ENCODE data around the gene SEPTIN7. TPM values are rescaled to one million over a fixed set of nuclear protein-coding genes. Genes with fewer than 3 reads are reported as not detected.

The SEPTIN7 gene
- total RNA-seq, 3 donors from 2014 or later = 166 to 181 (median 177) TPM

DNA sequence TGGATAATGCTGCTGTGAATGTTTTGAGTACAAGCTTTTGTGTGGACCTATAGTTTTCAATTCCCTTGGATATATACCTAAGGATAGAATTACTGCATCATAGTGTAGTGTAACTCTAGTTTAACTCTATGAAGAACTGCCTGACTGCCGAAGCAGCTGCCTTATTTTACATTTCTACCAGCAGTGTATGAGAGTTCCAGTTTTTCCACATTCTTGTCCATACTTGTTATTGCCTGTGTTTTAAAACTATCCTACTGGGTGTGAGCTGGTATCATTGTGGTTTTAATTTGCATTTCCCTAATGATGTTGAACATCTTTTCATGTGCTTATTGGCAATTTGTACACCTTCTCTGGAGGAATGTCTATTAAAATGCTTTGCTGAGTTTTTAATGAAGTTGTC is 15.7 kb downstream of the SEPTIN7 start:
- TF ChIP-seq, protein P1, sequence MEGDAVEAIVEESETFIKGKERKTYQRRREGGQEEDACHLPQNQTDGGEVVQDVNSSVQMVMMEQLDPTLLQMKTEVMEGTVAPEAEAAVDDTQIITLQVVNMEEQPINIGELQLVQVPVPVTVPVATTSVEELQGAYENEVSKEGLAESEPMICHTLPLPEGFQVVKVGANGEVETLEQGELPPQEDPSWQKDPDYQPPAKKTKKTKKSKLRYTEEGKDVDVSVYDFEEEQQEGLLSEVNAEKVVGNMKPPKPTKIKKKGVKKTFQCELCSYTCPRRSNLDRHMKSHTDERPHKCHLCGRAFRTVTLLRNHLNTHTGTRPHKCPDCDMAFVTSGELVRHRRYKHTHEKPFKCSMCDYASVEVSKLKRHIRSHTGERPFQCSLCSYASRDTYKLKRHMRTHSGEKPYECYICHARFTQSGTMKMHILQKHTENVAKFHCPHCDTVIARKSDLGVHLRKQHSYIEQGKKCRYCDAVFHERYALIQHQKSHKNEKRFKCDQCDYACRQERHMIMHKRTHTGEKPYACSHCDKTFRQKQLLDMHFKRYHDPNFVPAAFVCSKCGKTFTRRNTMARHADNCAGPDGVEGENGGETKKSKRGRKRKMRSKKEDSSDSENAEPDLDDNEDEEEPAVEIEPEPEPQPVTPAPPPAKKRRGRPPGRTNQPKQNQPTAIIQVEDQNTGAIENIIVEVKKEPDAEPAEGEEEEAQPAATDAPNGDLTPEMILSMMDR (IDR thresholded peaks at IDR 0.05) = no peak
- TF ChIP-seq POLR2AphosphoS5 (IDR thresholded peaks at IDR 0.05) (no peak), POLR2A (IDR thresholded peaks at IDR 0.05) (no peak)
- H3K9me3 ChIP-seq = peaks cover 0 to 17% of the 10 kb centered on the region in 2 donors
- no peaks in the 10 kb centered on the region for H3K36me3 ChIP-seq
- H3K4me3 ChIP-seq = no peak overlapping the region
- no peak overlapping the region for H3K27ac ChIP-seq
- no peaks in the 10 kb centered on the region for H3K27me3 ChIP-seq
- no peaks in the 10 kb centered on the region for H3K4me1 ChIP-seq
- DNase-seq (ENCODE audit: low spot score in 2 of 2) = no peak
- intact Hi-C loops (cut with DNase I; ENCODE audit: low total_unique reads) = no loop called here

DNA sequence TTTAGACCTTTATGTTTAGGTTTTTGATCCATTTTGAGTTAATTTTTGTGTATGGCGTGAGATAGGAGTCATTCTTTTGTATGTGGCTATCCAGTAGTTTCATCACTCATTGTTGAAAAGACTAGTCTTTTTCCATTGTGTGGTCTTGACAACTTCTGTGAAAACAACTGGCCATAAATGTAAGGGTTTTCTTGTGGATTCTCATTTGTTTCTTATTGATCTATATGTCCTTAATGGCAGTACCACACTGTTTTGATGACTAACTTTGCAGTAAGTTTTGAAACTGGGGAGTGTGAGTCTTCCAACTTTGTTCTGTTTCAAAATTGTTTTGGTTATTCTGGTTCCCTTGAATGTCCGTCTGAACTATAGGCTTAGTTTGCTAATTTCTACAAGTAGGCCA is 16.3 kb downstream of the SEPTIN7 start:
- Histone ChIP-seq H3K4me1 (no peaks in the 10 kb centered on the region), H3K4me3 (no peak overlapping the region), H3K27ac (no peak overlapping the region), H3K9me3 (peaks cover 0 to 17% of the 10 kb centered on the region in 2 donors), H3K27me3 (no peaks in the 10 kb centered on the region), H3K36me3 (no peaks in the 10 kb centered on the region)
- intact Hi-C loops (cut with DNase I; ENCODE audit: low total_unique reads) = no loop called here
- DNase-seq (ENCODE audit: low spot score in 2 of 2) = no peak
- TF ChIP-seq, protein P1 (IDR thresholded peaks at IDR 0.05) = no peak
- no peak for TF ChIP-seq POLR2A (IDR thresholded peaks at IDR 0.05)
- TF ChIP-seq POLR2AphosphoS5 (IDR thresholded peaks at IDR 0.05) = no peak

GRCh38 chr7:35817930-35818329 is 17.1 kb downstream of the SEPTIN7 start:
- no peaks in the 10 kb centered on the region for H3K4me1 ChIP-seq
- H3K27me3 ChIP-seq = no peaks in the 10 kb centered on the region
- TF ChIP-seq, protein P1 (IDR thresholded peaks at IDR 0.05) = no peak
- TF ChIP-seq POLR2A (IDR thresholded peaks at IDR 0.05) = no peak
- no peak for TF ChIP-seq POLR2AphosphoS5 (IDR thresholded peaks at IDR 0.05)
- no peak for DNase-seq (ENCODE audit: low spot score in 2 of 2)
- peaks cover 0 to 17% of the 10 kb centered on the region in 2 donors for H3K9me3 ChIP-seq
- intact Hi-C loops (cut with DNase I; ENCODE audit: low total_unique reads) = no loop called here
- no peaks in the 10 kb centered on the region for H3K36me3 ChIP-seq
- H3K4me3 ChIP-seq = no peak overlapping the region
- no peak overlapping the region for H3K27ac ChIP-seq

GRCh38 chr7:35818513-35818912 is 17.7 kb downstream of the SEPTIN7 start:
- Histone ChIP-seq H3K4me1 (no peaks in the 10 kb centered on the region), H3K4me3 (no peak overlapping the region), H3K36me3 (no peaks in the 10 kb centered on the region), H3K9me3 (peaks cover 0 to 17% of the 10 kb centered on the region in 2 donors), H3K27me3 (no peaks in the 10 kb centered on the region), H3K27ac (no peak overlapping the region)
- intact Hi-C loops (cut with DNase I; ENCODE audit: low total_unique reads) = no loop called here
- TF ChIP-seq POLR2A (IDR thresholded peaks at IDR 0.05) = no peak
- TF ChIP-seq, protein P1 (IDR thresholded peaks at IDR 0.05) = no peak
- no peak for TF ChIP-seq POLR2AphosphoS5 (IDR thresholded peaks at IDR 0.05)
- DNase-seq (ENCODE audit: low spot score in 2 of 2) = no peak

DNA sequence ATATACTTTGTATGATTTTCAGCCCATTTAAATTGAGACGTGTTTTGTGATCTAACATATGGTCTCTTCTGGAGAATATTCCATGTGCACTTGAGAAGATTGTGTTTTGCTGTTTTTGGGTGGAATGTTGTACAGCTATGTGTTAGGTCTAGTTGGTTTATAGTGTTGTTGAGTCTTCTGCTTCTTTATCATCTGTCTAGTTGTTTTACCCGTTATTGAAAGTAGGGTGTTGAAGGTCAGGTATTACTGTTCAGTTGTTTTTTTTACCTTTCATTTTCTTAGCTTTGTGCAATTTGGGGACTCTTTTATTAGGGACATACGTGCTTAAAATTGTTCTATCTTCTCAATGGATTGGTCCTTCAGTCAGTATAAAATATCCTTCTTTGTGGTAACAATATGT is 18.5 kb downstream of the SEPTIN7 start:
- Histone ChIP-seq H3K9me3 (peaks cover 0 to 17% of the 10 kb centered on the region in 2 donors), H3K4me1 (no peaks in the 10 kb centered on the region), H3K36me3 (no peaks in the 10 kb centered on the region), H3K4me3 (no peak overlapping the region), H3K27me3 (no peaks in the 10 kb centered on the region), H3K27ac (no peak overlapping the region)
- TF ChIP-seq POLR2A (IDR thresholded peaks at IDR 0.05) (no peak), POLR2AphosphoS5 (IDR thresholded peaks at IDR 0.05) (no peak)
- TF ChIP-seq, protein P1 (IDR thresholded peaks at IDR 0.05) = no peak
- DNase-seq (ENCODE audit: low spot score in 2 of 2) = no peak
- intact Hi-C loops (cut with DNase I; ENCODE audit: low total_unique reads) = no loop called here
